ENCODE measurements around the gene USP46. TPM values are rescaled to one million over a fixed set of nuclear protein-coding genes. Genes with fewer than 3 reads are reported as not detected.

The USP46 gene
- total RNA-seq, 3 donors from 2014 or later (not counting 1 experiment from before 2014, with no cell fraction given): 7.8 to 11.7 (median 10.3) TPM

GRCh38 chr4:52574036-52574435, 85.1 kb downstream of the USP46 start:
- H3K4me1 Mint-ChIP-seq: no peaks in the 10 kb centered on the region
- 86% methylated on average over 1 of the region's 5 CpGs for WGBS (ENCODE audit: insufficient coverage)
- H3K27ac Mint-ChIP-seq: no peak overlapping the region
- no peaks in the 10 kb centered on the region for H3K36me3 Mint-ChIP-seq
- H3K27ac ChIP-seq (ENCODE audit: low read length): no peak overlapping the region
- no peak overlapping the region for H3K4me3 ChIP-seq (ENCODE audit: low read length)
- H3K36me3 ChIP-seq (ENCODE audit: control insufficient read depth, insufficient read depth, low read length): no peaks in the 10 kb centered on the region
- DNase-seq (no peak), ATAC-seq (no peak)
- no peaks in the 10 kb centered on the region for H3K27me3 ChIP-seq (ENCODE audit: control insufficient read depth, insufficient read depth, low read length)
- intact Hi-C loops (cut with micrococcal nuclease): no loop called here
- peaks cover 8 to 15% of the 10 kb centered on the region in 2 donors for H3K27me3 Mint-ChIP-seq (ENCODE audit: low read depth in 2 of 2)
- TF ChIP-seq, protein P1, sequence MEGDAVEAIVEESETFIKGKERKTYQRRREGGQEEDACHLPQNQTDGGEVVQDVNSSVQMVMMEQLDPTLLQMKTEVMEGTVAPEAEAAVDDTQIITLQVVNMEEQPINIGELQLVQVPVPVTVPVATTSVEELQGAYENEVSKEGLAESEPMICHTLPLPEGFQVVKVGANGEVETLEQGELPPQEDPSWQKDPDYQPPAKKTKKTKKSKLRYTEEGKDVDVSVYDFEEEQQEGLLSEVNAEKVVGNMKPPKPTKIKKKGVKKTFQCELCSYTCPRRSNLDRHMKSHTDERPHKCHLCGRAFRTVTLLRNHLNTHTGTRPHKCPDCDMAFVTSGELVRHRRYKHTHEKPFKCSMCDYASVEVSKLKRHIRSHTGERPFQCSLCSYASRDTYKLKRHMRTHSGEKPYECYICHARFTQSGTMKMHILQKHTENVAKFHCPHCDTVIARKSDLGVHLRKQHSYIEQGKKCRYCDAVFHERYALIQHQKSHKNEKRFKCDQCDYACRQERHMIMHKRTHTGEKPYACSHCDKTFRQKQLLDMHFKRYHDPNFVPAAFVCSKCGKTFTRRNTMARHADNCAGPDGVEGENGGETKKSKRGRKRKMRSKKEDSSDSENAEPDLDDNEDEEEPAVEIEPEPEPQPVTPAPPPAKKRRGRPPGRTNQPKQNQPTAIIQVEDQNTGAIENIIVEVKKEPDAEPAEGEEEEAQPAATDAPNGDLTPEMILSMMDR (IDR thresholded peaks at IDR 0.05): no peak
- H3K9me3 ChIP-seq (ENCODE audit: control insufficient read depth, insufficient read depth, low read length): no peaks in the 10 kb centered on the region
- no peaks in the 10 kb centered on the region for H3K9me3 Mint-ChIP-seq
- H3K4me1 ChIP-seq (ENCODE audit: control insufficient read depth, insufficient read depth, low read length): no peaks in the 10 kb centered on the region
- no peak overlapping the region for H3K4me3 Mint-ChIP-seq

GRCh38 chr4:52573551-52573950, 85.5 kb downstream of the USP46 start:
- DNase-seq (no peak), ATAC-seq (no peak)
- Mint-ChIP-seq H3K36me3 (no peaks in the 10 kb centered on the region), H3K9me3 (no peaks in the 10 kb centered on the region), H3K4me1 (no peaks in the 10 kb centered on the region), H3K27ac (no peak overlapping the region), H3K4me3 (no peak overlapping the region), H3K27me3 (ENCODE audit: low read depth in 2 of 2) (peaks cover 8 to 12% of the 10 kb centered on the region in 2 donors)
- H3K9me3 ChIP-seq (ENCODE audit: control insufficient read depth, insufficient read depth, low read length): no peaks in the 10 kb centered on the region
- H3K4me1 ChIP-seq (ENCODE audit: control insufficient read depth, insufficient read depth, low read length): no peaks in the 10 kb centered on the region
- intact Hi-C loops (cut with micrococcal nuclease): no loop called here
- H3K4me3 ChIP-seq (ENCODE audit: low read length): no peak overlapping the region
- WGBS (ENCODE audit: insufficient coverage): 95% methylated on average over 1 of the region's 1 CpG
- TF ChIP-seq, protein P1 (IDR thresholded peaks at IDR 0.05): no peak
- no peaks in the 10 kb centered on the region for H3K27me3 ChIP-seq (ENCODE audit: control insufficient read depth, insufficient read depth, low read length)
- H3K36me3 ChIP-seq (ENCODE audit: control insufficient read depth, insufficient read depth, low read length): no peaks in the 10 kb centered on the region
- H3K27ac ChIP-seq (ENCODE audit: low read length): no peak overlapping the region

- Histone ChIP-seq H3K9me3 (ENCODE audit: control insufficient read depth, insufficient read depth, low read length) (no peaks in the 10 kb centered on the region), H3K4me1 (ENCODE audit: control insufficient read depth, insufficient read depth, low read length) (no peaks in the 10 kb centered on the region), H3K36me3 (ENCODE audit: control insufficient read depth, insufficient read depth, low read length) (no peaks in the 10 kb centered on the region), H3K4me3 (ENCODE audit: low read length) (no peak overlapping the region), H3K27ac (ENCODE audit: low read length) (no peak overlapping the region), H3K27me3 (ENCODE audit: control insufficient read depth, insufficient read depth, low read length) (no peaks in the 10 kb centered on the region)
- intact Hi-C loops (cut with micrococcal nuclease): no loop called here
- Mint-ChIP-seq H3K36me3 (no peaks in the 10 kb centered on the region), H3K4me1 (no peaks in the 10 kb centered on the region), H3K9me3 (no peaks in the 10 kb centered on the region), H3K4me3 (no peak overlapping the region), H3K27ac (no peak overlapping the region), H3K27me3 (ENCODE audit: low read depth in 2 of 2) (peaks cover 8 to 9% of the 10 kb centered on the region in 2 donors)
- WGBS (ENCODE audit: insufficient coverage): 96% methylated on average over 6 of the region's 6 CpGs
- ATAC-seq (no peak), DNase-seq (no peak)
- TF ChIP-seq, protein P1 (IDR thresholded peaks at IDR 0.05): no peak
Measured at GRCh38 chr4:52572936-52573485, 86.1 kb downstream of the USP46 start.

DNA sequence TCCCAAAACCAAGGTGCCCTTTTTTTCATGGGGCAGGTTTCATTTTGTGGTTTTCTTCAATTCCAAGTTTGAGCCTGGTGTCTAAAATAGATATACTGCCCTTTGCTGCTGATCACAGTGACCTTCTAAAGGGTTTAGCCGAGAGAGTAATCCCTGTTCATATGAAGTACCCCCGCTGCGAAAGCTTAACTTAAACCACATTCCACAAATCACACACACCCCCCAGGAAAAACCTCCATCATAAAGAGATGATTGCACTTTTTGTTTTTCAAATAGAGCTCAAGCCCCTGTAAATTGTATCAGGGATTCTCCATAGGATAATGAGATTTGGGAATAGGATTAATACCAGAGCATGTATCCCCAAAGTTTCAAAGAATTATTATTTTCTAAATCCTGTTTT, 90.8 kb downstream of the USP46 start:
- Histone ChIP-seq H3K9me3 (ENCODE audit: control insufficient read depth, insufficient read depth, low read length) (no peaks in the 10 kb centered on the region), H3K27me3 (ENCODE audit: control insufficient read depth, insufficient read depth, low read length) (no peaks in the 10 kb centered on the region), H3K36me3 (ENCODE audit: control insufficient read depth, insufficient read depth, low read length) (no peaks in the 10 kb centered on the region), H3K27ac (ENCODE audit: low read length) (no peak overlapping the region), H3K4me1 (ENCODE audit: control insufficient read depth, insufficient read depth, low read length) (no peaks in the 10 kb centered on the region), H3K4me3 (ENCODE audit: low read length) (no peak overlapping the region)
- Mint-ChIP-seq H3K27me3 (ENCODE audit: low read depth in 2 of 2) (peaks cover 0 to 9% of the 10 kb centered on the region in 2 donors), H3K27ac (no peak overlapping the region), H3K36me3 (no peaks in the 10 kb centered on the region), H3K9me3 (no peaks in the 10 kb centered on the region), H3K4me3 (no peak overlapping the region), H3K4me1 (no peaks in the 10 kb centered on the region)
- intact Hi-C loops (cut with micrococcal nuclease): no loop called here
- WGBS (ENCODE audit: insufficient coverage): 83% methylated on average over 3 of the region's 3 CpGs
- DNase-seq: no peak
- ATAC-seq: no peak
- TF ChIP-seq, protein P1 (IDR thresholded peaks at IDR 0.05): no peak

Data from natural killer cell (primary cell).